HCT116 (cell line): ENCODE measurements around the gene COMMD3. TPM values are rescaled to one million over a fixed set of nuclear protein-coding genes. Genes with fewer than 3 reads are reported as not detected.

Source experiments
- ATAC-seq: fragments of 200-7000 bp; cut with Tn5 transposase; 2 replicates; pipeline ENCODE4 v1.9.1; 2020; ENCODE audit warnings: mild to moderate bottlenecking, moderate library complexity
- BruUV-seq: library from RNA; stranded (reverse); fragments of 400-500 nt; replicated peaks from 2 replicates; lab custom pipeline; 2021; lab: Mats Ljungman, UMichigan
- CTCF ChIA-PET: fragments of 300-600 bp; sonication (Branson Sonifier 250); formaldehyde crosslinking; loops from one replicate; lab custom pipeline; 2021; ENCODE audit warnings: antibody characterized with exemption; lab: Charles Lee
- POLR2A ChIA-PET: fragments of 300-600, 350-600 bp; sonication (Branson Sonifier 250); formaldehyde crosslinking; loops from one replicate; lab custom pipeline; 2021; ENCODE audit warnings: antibody characterized with exemption; lab: Charles Lee
- RAD21 ChIA-PET, 2 experiments: fragments of 300-600 bp; sonication (Branson Sonifier 250); formaldehyde crosslinking; loops; one replicate each; lab custom pipeline; 2023; ENCODE audit warnings: low total read pairs in 2 of 2; ENCODE audit not compliant: uncharacterized antibody in 2 of 2, unreplicated experiment in 2 of 2, low non-redundant PET in 1 of 2; lab: Charles Lee
- DNase-seq: peaks from one replicate; pipeline ENCODE4 v3.0.0-alpha.2; 2010; ENCODE audit warnings: low read depth, low spot score
- H2AFZ ChIP-seq: fragments of 200-600 bp; shearing (Covaris generic), sonication (generic); 2 replicates; pipeline ENCODE4 v1.6.1; 2017; ENCODE audit warnings: low read depth, mixed run types, mixed read lengths, antibody characterized with exemption, low read length; ENCODE audit not compliant: poor library complexity, severe bottlenecking
- H3K27ac ChIP-seq: 2 replicates; pipeline ENCODE4 v1.5.1; 2012; ENCODE audit warnings: low read depth, low read length
- H3K27me3 ChIP-seq: fragments of 200-600 bp; sonication (generic); 2 replicates; pipeline ENCODE4 v1.6.1; 2016; ENCODE audit warnings: mixed run types, low read length, mixed read lengths; ENCODE audit not compliant: insufficient read depth
- H3K36me3 ChIP-seq, 2 experiments: fragments of 200-500 bp in 1 of 2; fragments of 200-600 bp in 1 of 2; sonication (Bioruptor generic) in 1 of 2; sonication (generic) in 1 of 2; 2 replicates each; pipeline versions ENCODE4 v1.5.1 to v1.6.1; 2014 to 2016; ENCODE audit warnings: low read length in 2 of 2, inconsistent platforms in 1 of 2, mixed read lengths in 1 of 2, mixed run types in 1 of 2; ENCODE audit not compliant: insufficient read depth in 2 of 2, control insufficient read depth in 1 of 2
- H3K4me1 ChIP-seq, 2 experiments: fragments of 200-600 bp in 1 of 2; sonication (generic) in 1 of 2; 2 replicates each; pipeline versions ENCODE4 v1.5.1 to v1.6.1; 2012 to 2017; ENCODE audit warnings: low read length in 2 of 2, inconsistent platforms in 1 of 2, mild to moderate bottlenecking in 1 of 2, mixed read lengths in 1 of 2, mixed run types in 1 of 2, moderate library complexity in 1 of 2; ENCODE audit not compliant: insufficient read depth in 2 of 2, control insufficient read depth in 1 of 2
- H3K4me2 ChIP-seq: fragments of 200-600 bp; sonication (generic); 2 replicates; pipeline ENCODE4 v1.6.1; 2017; ENCODE audit warnings: mixed run types, low read length, mixed read lengths
- H3K4me3 ChIP-seq, 2 experiments: fragments of 200-600 bp in 1 of 2; sonication (generic) in 1 of 2; replicated peaks in 1 of 2; 2 replicates each; pipeline ENCODE4 v1.5.1; 2011 to 2016; ENCODE audit warnings: low read length in 2 of 2, control low read depth in 1 of 2, low read depth in 1 of 2, mild to moderate bottlenecking in 1 of 2, mixed read lengths in 1 of 2, mixed run types in 1 of 2
- H3K79me2 ChIP-seq: fragments of 200-600 bp; sonication (generic); 2 replicates; pipeline ENCODE4 v1.6.1; 2017; ENCODE audit warnings: mild to moderate bottlenecking, mixed run types, low read length, moderate library complexity, mixed read lengths; ENCODE audit not compliant: insufficient read depth
- H3K9ac ChIP-seq: fragments of 200-600 bp; sonication (generic); 2 replicates; pipeline ENCODE4 v1.6.1; 2016; ENCODE audit warnings: low read length, mixed read lengths
- H3K9me2 ChIP-seq: fragments of 200-600 bp; sonication (generic), shearing (Covaris generic); 2 replicates; pipeline ENCODE4 v1.6.1; 2017; ENCODE audit warnings: mixed run types, mild to moderate bottlenecking, moderate library complexity; ENCODE audit not compliant: insufficient read depth
- H3K9me3 ChIP-seq, 2 experiments: fragments of 200-500 bp in 1 of 2; fragments of 200-600 bp in 1 of 2; sonication (Bioruptor generic) in 1 of 2; sonication (generic) in 1 of 2; 2 replicates each; pipeline ENCODE4 v1.6.1; 2014 to 2017; ENCODE audit warnings: low read length in 2 of 2, mixed read lengths in 2 of 2, inconsistent platforms in 1 of 2, low read depth in 1 of 2, mild to moderate bottlenecking in 1 of 2, mixed run types in 1 of 2, moderate library complexity in 1 of 2; ENCODE audit not compliant: control insufficient read depth in 1 of 2, insufficient read depth in 1 of 2
- H4K20me1 ChIP-seq: fragments of 200-600 bp; sonication (generic), shearing (Covaris generic); 2 replicates; pipeline ENCODE4 v1.6.1; 2017; ENCODE audit warnings: mixed run types, mild to moderate bottlenecking, moderate library complexity; ENCODE audit not compliant: insufficient read depth
- CBX3 ChIP-seq: IDR thresholded peaks from 2 replicates; pipeline ENCODE4 v1.6.1; 2012; ENCODE audit warnings: low read depth
- EGR1 ChIP-seq: IDR thresholded peaks from 2 replicates; pipeline ENCODE4 v1.6.1; 2012; ENCODE audit warnings: low read depth
- MAX ChIP-seq: IDR thresholded peaks from 2 replicates; pipeline ENCODE4 v1.6.1; 2012
- SP1 ChIP-seq: IDR thresholded peaks from 2 replicates; pipeline ENCODE4 v1.6.1; 2012; ENCODE audit warnings: low read depth
- TCF7L2 ChIP-seq: IDR thresholded peaks from 2 replicates; pipeline ENCODE4 v1.7.0; 2011; ENCODE audit warnings: borderline replicate concordance, inconsistent platforms; ENCODE audit not compliant: insufficient read depth, insufficient read length; ENCODE audit errors: extremely low read depth
- intact Hi-C: fragments of 100-400 bp; cut with micrococcal nuclease; formaldehyde crosslinking; loops from 2 replicates; pipeline ENCODE4 v1.10.0; 2022
- total RNA-seq: library from RNA; stranded (reverse); gene quantifications from one replicate; pipeline ENCODE4 v1.2.1, GENCODE V29; 2021; ENCODE audit not compliant: unreplicated experiment
- TF ChIP-seq, protein P1 (sequence below), 3 experiments: fragments of 200-600 bp in 1 of 3; sonication (generic) in 1 of 3; IDR thresholded peaks in 2 of 3; conservative IDR thresholded peaks in 1 of 3; 2 replicates each; pipeline ENCODE4 v1.5.1; 2012 to 2017; ENCODE audit warnings: low read depth in 2 of 3, low read length in 2 of 3, antibody characterized with exemption in 1 of 3, borderline replicate concordance in 1 of 3, control low read depth in 1 of 3, mild to moderate bottlenecking in 1 of 3, mixed read lengths in 1 of 3, mixed run types in 1 of 3, moderate library complexity in 1 of 3; ENCODE audit not compliant: insufficient read depth in 1 of 3

COMMD3 gene
- total RNA-seq, 1 experiment from 2014 or later = 43.0 TPM

DNA sequence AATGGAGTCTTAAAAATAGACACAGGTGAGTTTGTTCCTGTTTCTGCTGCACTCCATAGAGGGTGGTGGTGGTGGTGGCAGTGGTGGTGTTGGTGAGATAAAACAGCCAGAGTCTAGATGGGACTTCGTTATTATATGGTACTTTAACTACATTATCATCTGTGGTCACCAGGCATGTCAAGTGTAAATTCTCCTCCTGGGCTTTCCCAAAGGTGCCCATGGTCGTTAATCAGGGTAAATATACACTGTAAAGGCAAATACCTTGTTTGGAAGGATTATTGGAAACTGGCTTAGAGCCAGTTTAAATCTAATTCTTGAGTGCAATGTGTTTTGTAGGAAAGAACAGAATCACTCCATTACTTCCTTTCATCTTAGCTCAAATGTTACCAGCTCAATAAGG, 21.5 kb upstream of the COMMD3 start:
- Histone ChIP-seq H3K4me2 (no peak overlapping the region), H3K9me2 (no peaks in the 10 kb centered on the region), H2AFZ (no peak overlapping the region), H3K4me3 (no peak overlapping the region), H3K36me3 (no peaks in the 10 kb centered on the region), H3K79me2 (no peaks in the 10 kb centered on the region), H3K4me1 (no peaks in the 10 kb centered on the region), H3K9ac (no peak overlapping the region), H3K27ac (no peak overlapping the region), H3K9me3 (no peaks in the 10 kb centered on the region), H4K20me1 (no peaks in the 10 kb centered on the region), H3K27me3 (no peaks in the 10 kb centered on the region)
- ChIA-PET CTCF (no interaction called here), RAD21 (no interaction called here), POLR2A (no interaction called here)
- ATAC-seq = no peak
- BruUV-seq = no TSS peak
- intact Hi-C loops = no loop called here
- TF ChIP-seq EGR1 (no peak), CBX3 (no peak), TCF7L2 (no peak), MAX (no peak), SP1 (no peak)
- no peak for DNase-seq

GRCh38 chr10:22301193-22301592, 15.0 kb upstream of the COMMD3 start:
- intact Hi-C loops = no loop called here
- DNase-seq (no peak), ATAC-seq (peak; percentile 80)
- Histone ChIP-seq H3K4me3 (no peak overlapping the region), H4K20me1 (no peaks in the 10 kb centered on the region), H3K4me1 (no peaks in the 10 kb centered on the region), H3K36me3 (no peaks in the 10 kb centered on the region), H3K27me3 (no peaks in the 10 kb centered on the region), H2AFZ (peak overlapping the region; percentile 63), H3K9me2 (no peaks in the 10 kb centered on the region), H3K9me3 (no peaks in the 10 kb centered on the region), H3K9ac (no peak overlapping the region), H3K4me2 (no peak overlapping the region), H3K27ac (no peak overlapping the region), H3K79me2 (no peaks in the 10 kb centered on the region)
- no peak for TF ChIP-seq CBX3
- TF ChIP-seq, protein P1, sequence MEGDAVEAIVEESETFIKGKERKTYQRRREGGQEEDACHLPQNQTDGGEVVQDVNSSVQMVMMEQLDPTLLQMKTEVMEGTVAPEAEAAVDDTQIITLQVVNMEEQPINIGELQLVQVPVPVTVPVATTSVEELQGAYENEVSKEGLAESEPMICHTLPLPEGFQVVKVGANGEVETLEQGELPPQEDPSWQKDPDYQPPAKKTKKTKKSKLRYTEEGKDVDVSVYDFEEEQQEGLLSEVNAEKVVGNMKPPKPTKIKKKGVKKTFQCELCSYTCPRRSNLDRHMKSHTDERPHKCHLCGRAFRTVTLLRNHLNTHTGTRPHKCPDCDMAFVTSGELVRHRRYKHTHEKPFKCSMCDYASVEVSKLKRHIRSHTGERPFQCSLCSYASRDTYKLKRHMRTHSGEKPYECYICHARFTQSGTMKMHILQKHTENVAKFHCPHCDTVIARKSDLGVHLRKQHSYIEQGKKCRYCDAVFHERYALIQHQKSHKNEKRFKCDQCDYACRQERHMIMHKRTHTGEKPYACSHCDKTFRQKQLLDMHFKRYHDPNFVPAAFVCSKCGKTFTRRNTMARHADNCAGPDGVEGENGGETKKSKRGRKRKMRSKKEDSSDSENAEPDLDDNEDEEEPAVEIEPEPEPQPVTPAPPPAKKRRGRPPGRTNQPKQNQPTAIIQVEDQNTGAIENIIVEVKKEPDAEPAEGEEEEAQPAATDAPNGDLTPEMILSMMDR (IDR thresholded peaks at IDR 0.05 in 2 of 3, conservative IDR thresholded peaks at IDR 0.05 in 1 of 3; ENCODE audit: borderline replicate concordance in 1 of 3, insufficient read depth in 1 of 3, low read depth in 2 of 3, low read length in 2 of 3) = peak in 2 of 3 experiments; percentile 32 to 50; a peak in 3 of 6 replicates
- BruUV-seq = no TSS peak
- ChIA-PET RAD21 (no interaction called here), CTCF (no interaction called here), POLR2A (no interaction called here)
